Nephron (organoid): ENCODE results near the gene RAB5B.

Experiments used
- H3K27ac Mint-ChIP-seq, 3 experiments: 2 replicates each; pipeline ENCODE4 v1.8.0; 2020; ENCODE audit warnings: mixed read lengths in 3 of 3, mild to moderate bottlenecking in 2 of 3, moderate library complexity in 1 of 3
- H3K27me3 Mint-ChIP-seq: 2 replicates; pipeline ENCODE4 v1.8.0; 2021; ENCODE audit warnings: low read depth, mild to moderate bottlenecking, moderate library complexity, mixed read lengths
- H3K36me3 Mint-ChIP-seq: 2 replicates; pipeline ENCODE4 v1.8.0; 2020; ENCODE audit warnings: low read depth, mixed read lengths
- H3K4me1 Mint-ChIP-seq: 2 replicates; pipeline ENCODE4 v1.8.0; 2020; ENCODE audit warnings: mixed read lengths
- H3K4me3 Mint-ChIP-seq, 3 experiments: 2 replicates each; pipeline ENCODE4 v1.8.0; 2020; ENCODE audit warnings: mild to moderate bottlenecking in 3 of 3, mixed read lengths in 3 of 3, moderate library complexity in 2 of 3
- H3K9me3 Mint-ChIP-seq: 2 replicates; pipeline ENCODE4 v1.8.0; 2020; ENCODE audit warnings: mixed read lengths
- CTCF ChIP-seq, 3 experiments: fragments of 200-600 bp; sonication (generic); IDR thresholded peaks; one replicate each; pipeline ENCODE4 v1.5.0; 2021; ENCODE audit warnings: antibody characterized with exemption in 3 of 3; ENCODE audit not compliant: unreplicated experiment in 3 of 3

Gene RAB5B

GRCh38 chr12:56021889-56022497 is 48.1 kb downstream of the RAB5B start:
- Mint-ChIP-seq H3K9me3 (no peaks in the 10 kb centered on the region), H3K27ac (peak overlapping the region; percentile 97 to 99 (median 98)), H3K4me1 (peaks cover 58% of the 10 kb centered on the region), H3K27me3 (no peaks in the 10 kb centered on the region), H3K4me3 (peak overlapping the region; percentile 89 to 96 (median 91)), H3K36me3 (peaks cover 33% of the 10 kb centered on the region)
- TF ChIP-seq CTCF (IDR thresholded peaks at IDR 0.05; ENCODE audit: unreplicated experiment in 3 of 3), result no peak

- Mint-ChIP-seq H3K9me3 (no peaks in the 10 kb centered on the region), H3K27ac (peak overlapping the region; percentile 78 to 93 (median 86)), H3K4me1 (peaks cover 29% of the 10 kb centered on the region), H3K27me3 (no peaks in the 10 kb centered on the region), H3K4me3 (no peak overlapping the region), H3K36me3 (peaks cover 79% of the 10 kb centered on the region)
- no peak for TF ChIP-seq CTCF (IDR thresholded peaks at IDR 0.05; ENCODE audit: unreplicated experiment in 3 of 3)
These were observed 54.8 kb downstream of the RAB5B start for GRCh38 chr12:56028511-56029165.

- Mint-ChIP-seq H3K9me3 (no peaks in the 10 kb centered on the region), H3K4me3 (no peak overlapping the region), H3K27me3 (no peaks in the 10 kb centered on the region), H3K36me3 (peaks cover 77% of the 10 kb centered on the region), H3K4me1 (peaks cover 25% of the 10 kb centered on the region), H3K27ac (peak overlapping the region; percentile 78 to 93 (median 86))
- no peak for TF ChIP-seq CTCF (IDR thresholded peaks at IDR 0.05; ENCODE audit: unreplicated experiment in 3 of 3)
These were observed 55.3 kb downstream of the RAB5B start for GRCh38 chr12:56029166-56029519.

GRCh38 chr12:56029666-56030293 is 55.9 kb downstream of the RAB5B start:
- Mint-ChIP-seq H3K4me3 (no peak overlapping the region), H3K36me3 (peaks cover 83% of the 10 kb centered on the region), H3K27ac (peak overlapping the region; percentile 78 to 93 (median 86)), H3K9me3 (no peaks in the 10 kb centered on the region), H3K27me3 (no peaks in the 10 kb centered on the region), H3K4me1 (peaks cover 25% of the 10 kb centered on the region)
- TF ChIP-seq CTCF (IDR thresholded peaks at IDR 0.05; ENCODE audit: unreplicated experiment in 3 of 3), result peak; percentile 60 to 70 (median 67)

- no peaks in the 10 kb centered on the region for H3K9me3 Mint-ChIP-seq
- no peak overlapping the region for H3K4me3 Mint-ChIP-seq
- TF ChIP-seq CTCF (IDR thresholded peaks at IDR 0.05; ENCODE audit: unreplicated experiment in 3 of 3), result no peak
- H3K36me3 Mint-ChIP-seq, result peaks cover 82% of the 10 kb centered on the region
- no peak overlapping the region for H3K27ac Mint-ChIP-seq
- no peaks in the 10 kb centered on the region for H3K27me3 Mint-ChIP-seq
- H3K4me1 Mint-ChIP-seq, result peaks cover 14% of the 10 kb centered on the region
These were observed 58.1 kb downstream of the RAB5B start for GRCh38 chr12:56031987-56032386.
